ENCODE measurements around the gene SNX5.

Gene SNX5

DNA sequence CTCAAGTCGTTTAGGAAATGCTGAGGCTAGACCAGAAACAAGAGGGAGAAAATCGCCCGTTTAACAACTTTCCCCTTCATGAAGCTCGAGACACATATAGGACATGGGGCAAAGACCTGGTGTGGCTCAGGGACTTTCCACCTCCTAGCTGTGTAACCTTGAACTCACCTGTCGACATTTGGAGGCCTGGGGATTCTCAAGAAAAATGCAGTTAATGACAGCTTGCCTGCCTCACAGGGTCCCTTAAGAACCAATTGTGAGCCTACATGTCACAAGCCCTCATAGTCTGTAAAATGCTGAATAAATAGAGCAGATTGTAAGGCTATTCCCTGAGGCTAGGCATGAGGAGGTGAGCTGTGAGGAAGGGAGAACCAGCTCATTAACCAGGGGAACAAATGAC lies 35.3 kb upstream of the SNX5 start:
- Mint-ChIP-seq H3K4me1 (peaks cover 18% of the 10 kb centered on the region), H3K27ac (peak overlapping the region; percentile 71), H3K36me3 (no peaks in the 10 kb centered on the region), H3K9me3 (no peaks in the 10 kb centered on the region), H3K4me3 (peak overlapping the region; percentile 7), H3K27me3 (peaks cover 2% of the 10 kb centered on the region)
- ATAC-seq (ENCODE audit: low read depth) (peak; percentile 65), DNase-seq (ENCODE audit: low spot score in 2 of 2) (peak in 1 of 2 donors; percentile 7)

DNA sequence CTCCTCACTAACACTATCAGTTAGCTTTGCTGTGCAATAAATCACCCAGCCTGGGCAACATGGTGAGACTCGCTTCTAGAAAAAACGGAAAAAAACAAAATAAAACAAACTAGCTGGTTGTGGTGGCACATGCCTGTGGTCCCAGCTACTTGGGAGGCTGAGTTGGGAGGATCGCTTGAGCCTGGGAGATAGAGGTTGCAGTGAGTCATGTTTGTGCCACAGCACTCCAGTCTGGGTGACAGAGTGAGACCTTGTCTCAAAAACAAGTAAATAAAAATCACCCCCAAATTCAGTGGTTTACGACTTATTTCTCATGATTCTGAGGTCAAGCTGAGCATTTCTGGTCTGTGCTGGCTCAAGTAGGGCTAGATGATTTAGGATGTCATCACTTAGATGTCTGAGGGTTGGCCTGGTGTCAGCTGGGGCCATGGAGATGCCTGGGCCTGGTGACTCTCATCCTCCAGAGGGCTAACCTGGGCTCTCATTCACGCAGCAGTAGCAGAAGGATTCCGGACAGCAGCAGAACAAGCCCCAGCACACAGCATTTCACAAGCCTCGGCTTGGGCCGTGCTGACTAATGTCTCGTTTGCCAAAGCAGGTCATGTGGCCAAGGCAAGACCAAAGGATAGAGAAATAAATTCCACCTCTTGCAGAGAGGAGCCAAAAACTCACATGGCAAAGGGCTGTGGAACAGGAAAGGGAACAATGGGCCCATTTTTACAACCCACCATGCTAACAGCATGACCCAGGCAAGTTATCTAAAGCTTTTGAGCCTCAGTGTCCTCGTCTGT lies 32.7 kb upstream of the SNX5 start:
- Mint-ChIP-seq H3K9me3 (no peaks in the 10 kb centered on the region), H3K36me3 (no peaks in the 10 kb centered on the region), H3K27me3 (peaks cover 2% of the 10 kb centered on the region), H3K4me3 (no peak overlapping the region), H3K4me1 (peaks cover 18% of the 10 kb centered on the region), H3K27ac (no peak overlapping the region)
- DNase-seq (ENCODE audit: low spot score in 2 of 2) (no peak), ATAC-seq (ENCODE audit: low read depth) (no peak)

DNA sequence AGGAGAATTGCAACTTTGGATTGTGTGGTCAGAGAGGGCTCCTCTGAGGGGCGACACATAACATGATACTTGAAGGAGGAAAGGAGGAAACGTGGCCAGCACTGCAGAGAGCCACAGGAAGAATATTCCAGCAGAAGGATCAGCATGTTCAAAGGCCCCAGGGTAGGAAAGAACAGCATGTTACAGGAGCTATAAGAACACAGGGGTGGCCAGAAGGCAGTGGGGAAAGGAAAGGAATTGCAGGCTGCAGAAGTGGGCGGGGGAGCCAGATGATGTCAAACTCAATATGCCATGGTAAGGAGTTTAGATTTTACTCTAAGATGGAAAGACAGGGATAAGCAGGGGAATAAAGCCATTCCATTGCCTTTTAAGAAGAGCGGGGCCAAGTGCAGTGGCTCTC lies 31.0 kb upstream of the SNX5 start:
- Mint-ChIP-seq H3K27ac (no peak overlapping the region), H3K36me3 (no peaks in the 10 kb centered on the region), H3K27me3 (peaks cover 2% of the 10 kb centered on the region), H3K4me3 (no peak overlapping the region), H3K9me3 (no peaks in the 10 kb centered on the region), H3K4me1 (peaks cover 10% of the 10 kb centered on the region)
- no peak for ATAC-seq (ENCODE audit: low read depth)
- DNase-seq (ENCODE audit: low spot score in 2 of 2) = no peak

DNA sequence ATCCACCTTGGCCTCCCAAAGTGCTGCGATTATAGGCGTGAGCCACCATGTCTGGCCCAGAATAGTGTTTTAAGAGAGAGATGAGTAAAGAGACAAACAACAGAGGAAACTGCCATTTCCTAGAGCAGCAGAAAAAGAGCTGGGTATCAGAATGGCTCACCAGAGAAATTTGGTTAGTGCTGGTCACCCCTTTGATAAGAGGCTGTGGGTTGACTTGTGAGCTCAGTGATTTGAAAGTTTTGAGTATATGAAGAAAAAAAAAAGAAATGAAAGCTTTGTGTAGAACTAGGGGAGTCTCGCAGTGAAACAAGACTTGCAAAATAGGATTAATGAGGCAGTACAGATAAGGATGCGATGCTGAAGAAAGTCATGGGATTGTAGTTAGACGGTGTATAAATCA lies 29.9 kb upstream of the SNX5 start:
- H3K27me3 Mint-ChIP-seq = peaks cover 2% of the 10 kb centered on the region
- DNase-seq (ENCODE audit: low spot score in 2 of 2) (no peak), ATAC-seq (ENCODE audit: low read depth) (no peak)
- H3K36me3 Mint-ChIP-seq = no peaks in the 10 kb centered on the region
- H3K27ac Mint-ChIP-seq = no peak overlapping the region
- no peaks in the 10 kb centered on the region for H3K9me3 Mint-ChIP-seq
- H3K4me1 Mint-ChIP-seq = peaks cover 4% of the 10 kb centered on the region
- no peak overlapping the region for H3K4me3 Mint-ChIP-seq

DNA sequence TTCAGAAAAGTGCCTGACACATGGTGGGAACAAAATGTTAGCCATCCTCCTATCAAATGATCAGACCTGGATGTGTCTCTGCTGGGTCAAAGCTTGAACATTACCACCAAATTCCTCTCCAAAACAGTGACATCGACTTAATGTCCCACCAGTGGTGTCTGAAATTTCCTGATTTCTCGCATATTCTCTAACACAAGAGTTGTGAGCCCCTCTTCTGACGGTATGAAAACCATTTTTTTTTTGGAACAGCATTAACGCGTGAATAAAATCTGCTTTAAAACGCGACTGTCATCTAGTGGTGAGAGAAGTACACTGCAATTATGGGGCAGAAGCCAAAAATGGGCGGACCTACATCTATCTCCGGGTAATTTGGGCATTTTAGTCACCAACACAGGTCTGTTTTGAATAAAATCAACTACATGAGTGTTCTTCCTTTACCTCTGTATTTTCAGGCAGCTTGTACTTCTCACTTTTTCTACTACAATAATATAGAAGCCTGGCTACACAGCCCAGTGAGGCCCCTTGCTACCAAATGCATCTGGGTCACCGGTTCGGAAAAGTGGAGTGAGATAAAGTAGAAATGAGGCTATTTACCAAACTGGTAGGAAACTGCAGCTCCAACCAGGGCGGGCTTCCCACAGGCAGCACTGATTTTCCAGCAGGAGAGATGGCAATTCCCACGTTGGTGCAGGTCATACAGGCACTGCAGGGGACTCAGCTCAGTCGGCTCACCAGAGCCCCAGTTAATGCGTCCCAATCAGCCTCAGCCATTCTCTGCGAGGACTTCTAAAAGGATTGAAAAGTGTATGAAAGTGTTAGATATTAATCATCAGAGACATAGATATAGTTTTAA lies 27.6 kb upstream of the SNX5 start:
- Mint-ChIP-seq H3K9me3 (no peaks in the 10 kb centered on the region), H3K36me3 (no peaks in the 10 kb centered on the region), H3K4me1 (peaks cover 9% of the 10 kb centered on the region), H3K27ac (no peak overlapping the region), H3K4me3 (no peak overlapping the region), H3K27me3 (peaks cover 2% of the 10 kb centered on the region)
- ATAC-seq (ENCODE audit: low read depth) (peak; percentile 82), DNase-seq (ENCODE audit: low spot score in 2 of 2) (peak; percentile 45 to 62)

DNA sequence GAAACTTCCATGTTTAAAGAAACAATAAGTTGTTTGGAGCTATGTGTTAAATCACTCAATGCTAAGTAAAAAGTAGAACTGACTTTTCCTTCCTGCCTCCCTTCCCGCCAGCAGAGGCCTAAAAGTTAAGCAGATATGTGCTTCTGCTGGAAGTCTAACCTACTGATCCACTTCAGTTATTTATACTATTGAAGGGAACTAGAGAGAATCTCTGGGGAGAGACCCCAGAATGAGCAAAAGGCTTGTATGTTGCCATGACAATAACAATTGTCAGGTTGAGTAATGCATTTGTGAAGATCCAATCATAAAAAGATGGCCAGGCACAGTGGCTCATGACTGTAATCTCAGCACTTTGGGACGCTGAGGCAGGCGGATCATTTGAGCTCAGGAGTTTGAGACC lies 25.0 kb upstream of the SNX5 start:
- H3K4me1 Mint-ChIP-seq = peaks cover 9% of the 10 kb centered on the region
- H3K4me3 Mint-ChIP-seq = no peak overlapping the region

DNA sequence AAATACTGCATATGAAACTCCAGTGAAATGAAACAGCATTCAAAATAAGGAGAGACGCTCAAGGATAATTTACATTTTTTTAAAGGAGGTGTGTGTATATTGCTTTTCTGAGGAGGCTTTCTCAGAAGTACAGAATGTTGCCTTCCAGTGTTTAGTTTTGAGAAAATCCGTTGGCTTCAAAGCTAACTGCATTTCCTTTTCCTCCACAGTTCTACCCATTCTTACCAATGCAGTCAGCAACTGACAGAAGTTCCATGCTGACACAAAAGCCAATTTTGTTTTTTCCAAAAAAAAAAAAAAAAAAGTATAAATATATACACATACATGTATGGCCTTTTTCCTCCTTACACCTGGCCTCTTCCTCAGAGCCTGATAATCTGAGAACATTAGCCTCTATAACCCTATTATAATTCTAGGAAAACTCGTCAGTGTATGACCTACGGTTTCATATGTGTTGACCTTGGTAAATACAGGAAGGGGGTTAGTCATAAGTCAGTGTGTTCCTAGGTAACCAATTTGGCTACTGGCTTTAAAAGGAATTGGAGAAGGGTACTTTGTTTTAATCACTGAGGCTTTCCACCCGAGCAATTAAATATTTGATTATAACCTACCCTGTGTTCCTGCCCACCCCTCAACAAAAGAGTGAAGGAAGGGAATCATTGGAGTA lies 24.4 kb upstream of the SNX5 start:
- no peaks in the 10 kb centered on the region for H3K9me3 Mint-ChIP-seq
- H3K27ac Mint-ChIP-seq = peak overlapping the region; percentile 74
- ATAC-seq (ENCODE audit: low read depth) = no peak
- H3K27me3 Mint-ChIP-seq = no peaks in the 10 kb centered on the region
- H3K4me3 Mint-ChIP-seq = no peak overlapping the region
- DNase-seq (ENCODE audit: low spot score in 2 of 2) = no peak
- peaks cover 9% of the 10 kb centered on the region for H3K4me1 Mint-ChIP-seq
- peaks cover 8% of the 10 kb centered on the region for H3K36me3 Mint-ChIP-seq

More for the DNA sequence above, 25.0 kb upstream of the SNX5 start:
- DNase-seq (ENCODE audit: low spot score in 2 of 2) = no peak
- Mint-ChIP-seq H3K9me3 (no peaks in the 10 kb centered on the region), H3K36me3 (peaks cover 8% of the 10 kb centered on the region), H3K27ac (no peak overlapping the region), H3K27me3 (no peaks in the 10 kb centered on the region)
- no peak for ATAC-seq (ENCODE audit: low read depth)

DNA sequence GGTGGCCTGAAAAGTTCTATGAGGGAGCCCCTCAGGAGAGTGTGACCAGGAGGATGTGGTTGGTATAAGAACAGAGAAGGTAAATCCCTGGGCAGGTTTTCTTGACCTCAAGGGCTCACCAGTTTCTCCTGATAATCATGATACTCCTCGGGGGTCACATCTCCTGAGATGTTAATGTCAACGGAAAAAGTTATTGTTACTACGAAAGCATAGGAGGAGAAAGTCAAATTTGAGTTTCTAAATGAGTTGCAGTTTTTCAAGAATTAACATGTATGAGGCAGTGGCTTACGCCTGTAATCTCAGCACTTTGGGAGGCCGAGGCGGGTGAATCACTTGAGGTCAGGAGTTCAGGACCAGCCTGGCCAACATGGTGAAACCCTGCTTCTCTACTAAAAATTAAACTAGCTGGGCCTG lies 23.6 kb upstream of the SNX5 start:
- Mint-ChIP-seq H3K27ac (peak overlapping the region; percentile 74), H3K4me1 (peaks cover 9% of the 10 kb centered on the region), H3K9me3 (no peaks in the 10 kb centered on the region), H3K4me3 (peak overlapping the region; percentile 14), H3K27me3 (no peaks in the 10 kb centered on the region), H3K36me3 (peaks cover 12% of the 10 kb centered on the region)
- ATAC-seq (ENCODE audit: low read depth) (no peak), DNase-seq (ENCODE audit: low spot score in 2 of 2) (no peak)

DNA sequence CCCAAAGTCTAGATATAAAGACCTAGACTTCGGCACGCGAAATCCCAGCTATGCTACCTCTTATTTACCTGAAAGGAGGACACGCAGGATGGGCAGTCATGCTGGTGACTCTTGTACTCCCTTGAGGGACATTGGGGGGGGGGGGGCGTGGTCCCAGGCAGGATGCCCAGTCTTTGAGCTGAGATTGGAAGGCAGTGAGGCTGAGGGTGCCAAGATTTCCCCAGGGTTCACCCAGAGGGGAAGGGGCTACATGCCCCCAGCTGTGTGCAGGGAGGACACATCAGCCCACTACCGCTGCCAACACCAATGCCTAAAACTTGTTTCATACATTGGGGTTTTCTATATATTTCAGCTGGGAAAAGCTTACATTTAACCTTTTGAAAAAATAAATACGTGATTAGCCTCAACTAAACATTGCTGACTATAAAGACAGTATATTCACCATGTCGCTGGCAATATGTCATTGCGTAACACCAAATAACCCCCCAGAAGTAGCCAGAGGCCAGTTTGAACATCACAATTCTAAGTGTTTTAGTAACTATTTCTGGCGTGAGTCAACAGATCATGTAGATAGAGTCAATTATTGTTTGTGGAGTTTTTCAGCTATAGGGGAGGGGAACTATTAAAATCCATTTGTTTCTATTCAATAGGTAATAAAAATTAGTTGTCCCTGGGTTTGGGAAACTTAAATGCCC lies 21.8 kb upstream of the SNX5 start:
- Mint-ChIP-seq H3K36me3 (peaks cover 12% of the 10 kb centered on the region), H3K9me3 (no peaks in the 10 kb centered on the region), H3K27ac (no peak overlapping the region), H3K27me3 (no peaks in the 10 kb centered on the region), H3K4me3 (no peak overlapping the region), H3K4me1 (peaks cover 5% of the 10 kb centered on the region)
- DNase-seq (ENCODE audit: low spot score in 2 of 2) (no peak), ATAC-seq (ENCODE audit: low read depth) (no peak)

DNA sequence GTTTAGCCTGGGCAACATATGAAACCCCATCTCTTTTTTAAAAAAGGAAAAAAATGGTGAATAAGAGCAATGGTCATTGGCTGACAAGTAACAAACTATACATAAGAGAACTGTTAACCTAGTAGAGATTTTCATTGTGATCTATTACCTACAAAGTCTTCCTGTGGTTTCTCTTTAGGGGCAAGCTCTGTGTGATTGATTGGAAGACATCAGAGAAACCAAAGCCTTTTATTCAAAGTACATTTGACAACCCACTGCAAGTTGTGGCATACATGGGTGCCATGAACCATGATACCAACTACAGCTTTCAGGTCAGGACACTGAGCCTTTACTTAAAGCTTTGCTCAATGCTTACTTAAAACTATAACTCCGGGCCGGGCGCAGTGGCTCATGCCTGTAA lies 19.4 kb upstream of the SNX5 start:
- no peak for ATAC-seq (ENCODE audit: low read depth)
- Mint-ChIP-seq H3K27ac (peak overlapping the region; percentile 73), H3K27me3 (no peaks in the 10 kb centered on the region), H3K9me3 (no peaks in the 10 kb centered on the region), H3K4me3 (no peak overlapping the region), H3K4me1 (peaks cover 6% of the 10 kb centered on the region), H3K36me3 (peaks cover 12% of the 10 kb centered on the region)
- no peak for DNase-seq (ENCODE audit: low spot score in 2 of 2)

DNA sequence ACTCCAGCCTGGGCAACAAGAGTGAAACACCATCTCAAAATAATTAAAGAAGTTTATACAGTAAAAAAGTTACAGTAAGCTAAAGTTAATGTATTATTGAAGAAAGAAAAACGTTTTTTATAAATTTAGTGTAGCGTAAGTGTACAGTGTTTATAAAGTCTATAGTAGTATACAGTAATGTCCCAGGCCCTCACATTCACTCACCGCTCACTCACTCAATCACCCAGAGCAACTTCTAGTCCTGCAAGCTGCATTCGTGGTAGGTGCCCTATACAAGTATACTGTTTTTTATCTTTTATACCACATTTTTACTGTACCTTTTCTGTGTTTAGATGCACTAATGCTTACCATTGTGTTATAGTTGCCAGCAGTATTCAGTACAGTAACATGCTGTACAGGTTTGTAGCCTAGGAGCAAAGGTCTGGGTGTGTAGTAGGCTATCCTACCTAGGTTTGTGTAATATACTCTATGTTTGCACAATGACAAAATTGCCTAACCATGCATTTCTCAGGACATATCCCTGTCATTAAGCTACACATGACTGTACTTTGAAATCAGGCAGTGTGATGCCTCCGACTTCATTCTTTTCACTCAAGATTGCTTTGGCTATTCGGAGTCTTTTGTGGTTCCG lies 16.9 kb upstream of the SNX5 start:
- H3K27ac Mint-ChIP-seq = no peak overlapping the region
- ATAC-seq (ENCODE audit: low read depth) (no peak), DNase-seq (ENCODE audit: low spot score in 2 of 2) (no peak)
- peaks cover 6% of the 10 kb centered on the region for H3K4me1 Mint-ChIP-seq
- no peak overlapping the region for H3K4me3 Mint-ChIP-seq
- H3K36me3 Mint-ChIP-seq = peaks cover 18% of the 10 kb centered on the region
- no peaks in the 10 kb centered on the region for H3K27me3 Mint-ChIP-seq
- no peaks in the 10 kb centered on the region for H3K9me3 Mint-ChIP-seq

DNA sequence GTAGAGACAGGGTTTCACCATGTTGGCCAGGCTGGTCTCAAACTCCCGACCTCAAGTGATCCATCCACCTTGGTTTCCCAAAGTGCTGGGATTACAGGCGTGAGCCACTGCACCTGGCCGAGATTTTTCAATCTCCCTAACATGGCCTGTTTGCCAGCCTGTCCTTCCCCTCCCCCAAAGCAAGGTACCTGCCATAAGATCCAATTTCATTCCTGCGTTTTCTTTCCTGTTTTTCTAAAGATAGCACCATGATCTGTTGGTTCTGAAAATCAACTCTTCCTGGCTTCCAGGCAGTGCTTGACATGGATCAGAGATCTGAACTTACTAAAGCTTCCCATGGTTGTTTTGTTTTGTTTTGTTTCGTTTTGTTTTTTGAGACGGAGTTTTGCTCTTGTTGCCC lies 7.7 kb upstream of the SNX5 start:
- ATAC-seq (ENCODE audit: low read depth) (no peak), DNase-seq (ENCODE audit: low spot score in 2 of 2) (no peak)
- H3K4me3 Mint-ChIP-seq = no peak overlapping the region
- H3K36me3 Mint-ChIP-seq = peaks cover 15% of the 10 kb centered on the region
- no peaks in the 10 kb centered on the region for H3K9me3 Mint-ChIP-seq
- H3K4me1 Mint-ChIP-seq = peaks cover 20% of the 10 kb centered on the region
- no peak overlapping the region for H3K27ac Mint-ChIP-seq
- no peaks in the 10 kb centered on the region for H3K27me3 Mint-ChIP-seq

DNA sequence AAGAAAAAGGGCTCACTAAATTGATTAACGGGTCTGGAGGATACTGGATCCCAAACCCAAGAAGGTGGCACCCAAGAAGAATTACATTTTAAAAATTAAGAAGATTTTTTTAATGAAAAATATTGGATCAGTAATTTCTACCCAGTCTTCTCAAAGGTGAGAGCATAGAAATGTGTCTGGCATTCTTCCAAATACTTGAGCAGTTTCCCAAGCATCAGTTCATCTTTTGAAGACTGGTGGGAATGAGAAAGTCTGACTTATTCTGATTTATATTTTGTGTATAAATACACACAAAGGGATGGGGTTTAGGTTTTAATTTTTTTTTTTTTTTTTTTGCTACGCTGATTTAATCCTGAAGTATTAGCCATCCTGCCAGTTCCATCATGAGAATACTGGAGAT lies 3.5 kb upstream of the SNX5 start:
- ATAC-seq (ENCODE audit: low read depth) (no peak), DNase-seq (ENCODE audit: low spot score in 2 of 2) (no peak)
- no peaks in the 10 kb centered on the region for H3K27me3 Mint-ChIP-seq
- H3K27ac Mint-ChIP-seq = peak overlapping the region; percentile 97
- peaks cover 7% of the 10 kb centered on the region for H3K36me3 Mint-ChIP-seq
- no peaks in the 10 kb centered on the region for H3K9me3 Mint-ChIP-seq
- peak overlapping the region; percentile 78 for H3K4me3 Mint-ChIP-seq
- H3K4me1 Mint-ChIP-seq = peaks cover 25% of the 10 kb centered on the region

Data from memory B cell (primary cell).